Epidermal melanocyte (primary cell): ENCODE data around the gene BCAS3.
"Not testable (repeated sequence)": the region's sequence is repeated elsewhere in the genome, so short reads cannot be mapped to it uniquely, and the experiment has no call there.

Experiments used
- DNase-seq: peaks from one replicate; pipeline ENCODE4 v3.0.0; 2011; ENCODE audit warnings: low spot score; ENCODE audit not compliant: insufficient read length

BCAS3 gene

GRCh38 chr17:60864708-60865005 lies 187.0 kb downstream of the BCAS3 start:
- no peak for DNase-seq

DNA sequence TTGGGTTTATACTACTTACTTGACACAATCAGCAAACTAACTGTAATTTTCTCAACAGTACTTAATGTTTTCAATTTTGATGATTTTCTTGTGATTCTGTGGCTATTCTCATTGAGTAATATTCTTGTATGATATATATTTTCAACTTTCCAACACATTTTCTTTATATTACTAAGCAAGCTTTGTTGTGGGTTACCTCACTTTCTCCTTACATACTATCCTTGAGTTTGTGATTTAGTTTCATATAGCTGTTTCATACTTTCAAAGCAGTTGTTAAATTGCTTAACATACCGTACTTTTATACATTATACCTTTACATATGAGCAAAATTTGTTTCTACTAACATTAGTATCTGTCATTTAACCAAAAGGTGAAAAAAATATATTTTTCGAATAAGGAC lies 197.1 kb downstream of the BCAS3 start:
- no peak for DNase-seq

DNA sequence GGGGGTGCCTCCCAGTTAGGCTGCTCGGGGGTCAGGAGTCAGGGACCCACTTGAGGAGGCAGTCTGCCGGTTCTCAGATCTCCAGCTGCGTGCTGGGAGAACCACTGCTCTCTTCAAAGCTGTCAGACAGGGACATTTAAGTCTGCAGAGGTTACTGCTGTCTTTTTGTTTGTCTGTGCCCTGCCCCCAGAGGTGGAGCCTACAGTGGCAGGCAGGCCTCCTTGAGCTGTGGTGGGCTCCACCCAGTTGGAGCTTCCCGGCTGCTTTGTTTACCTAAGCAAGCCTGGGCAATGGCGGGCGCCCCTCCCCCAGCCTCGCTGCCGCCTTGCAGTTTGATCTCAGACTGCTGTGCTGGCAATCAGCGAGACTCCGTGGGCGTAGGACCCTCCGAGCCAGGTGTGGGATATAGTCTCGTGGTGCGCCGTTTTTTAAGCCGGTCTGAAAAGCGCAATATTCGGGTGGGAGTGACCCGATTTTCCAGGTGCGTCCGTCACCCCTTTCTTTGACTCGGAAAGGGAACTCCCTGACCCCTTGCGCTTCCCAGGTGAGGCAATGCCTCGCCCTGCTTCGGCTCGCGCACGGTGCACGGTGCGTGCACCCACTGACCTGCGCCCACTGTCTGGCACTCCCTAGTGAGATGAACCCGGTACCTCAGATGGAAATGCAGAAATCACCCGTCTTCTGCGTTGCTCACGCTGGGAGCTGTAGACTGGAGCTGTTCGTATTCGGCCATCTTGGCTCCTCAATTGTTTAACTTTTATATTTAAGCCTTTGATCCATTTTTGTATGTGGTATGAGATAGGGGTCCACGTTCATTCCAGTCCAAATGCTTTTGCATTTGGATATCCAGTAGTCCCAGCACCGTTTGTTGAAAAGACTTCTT lies 209.3 kb downstream of the BCAS3 start:
- not testable (repeated sequence) for DNase-seq

DNA sequence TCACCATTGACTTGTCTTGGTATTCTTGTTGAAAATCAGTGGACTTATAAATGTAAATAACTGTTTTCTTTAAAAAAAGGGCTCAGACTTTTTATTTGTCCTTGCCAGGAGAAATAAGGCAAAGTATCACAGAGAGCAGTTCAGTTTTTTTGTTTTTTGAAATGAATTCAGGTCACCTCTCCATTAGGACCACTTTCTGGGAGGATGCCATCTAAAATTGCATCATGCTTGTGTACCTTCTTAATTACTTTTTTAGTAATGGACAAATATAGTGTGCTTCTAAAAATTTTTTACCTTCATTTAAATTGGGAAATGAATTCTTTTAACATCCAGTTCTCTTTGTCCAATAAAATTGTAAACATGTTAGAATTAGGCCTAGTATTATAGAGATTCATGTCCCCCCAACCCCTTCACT lies 210.0 kb downstream of the BCAS3 start:
- no peak for DNase-seq

GRCh38 chr17:60888812-60889709 lies 211.4 kb downstream of the BCAS3 start:
- no peak for DNase-seq

DNA sequence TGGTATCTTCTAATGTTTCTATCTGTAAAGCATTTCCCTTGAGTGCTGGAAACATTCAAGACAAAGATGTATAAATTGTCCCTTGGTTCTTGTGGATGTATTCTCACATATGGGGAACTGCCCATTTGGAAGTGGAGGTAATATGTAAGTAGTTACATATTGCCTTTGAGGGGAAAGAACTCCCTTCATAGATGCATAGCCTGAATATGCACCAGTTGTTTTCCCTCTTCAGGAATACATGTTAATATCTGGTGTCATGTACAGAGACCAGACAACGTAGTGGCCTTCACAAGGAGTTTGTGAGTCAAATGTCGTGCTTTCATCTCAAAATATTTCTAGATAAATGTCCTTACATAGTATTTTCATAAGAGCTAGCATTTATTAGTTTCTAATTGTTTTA lies 213.5 kb downstream of the BCAS3 start:
- DNase-seq: no peak

DNA sequence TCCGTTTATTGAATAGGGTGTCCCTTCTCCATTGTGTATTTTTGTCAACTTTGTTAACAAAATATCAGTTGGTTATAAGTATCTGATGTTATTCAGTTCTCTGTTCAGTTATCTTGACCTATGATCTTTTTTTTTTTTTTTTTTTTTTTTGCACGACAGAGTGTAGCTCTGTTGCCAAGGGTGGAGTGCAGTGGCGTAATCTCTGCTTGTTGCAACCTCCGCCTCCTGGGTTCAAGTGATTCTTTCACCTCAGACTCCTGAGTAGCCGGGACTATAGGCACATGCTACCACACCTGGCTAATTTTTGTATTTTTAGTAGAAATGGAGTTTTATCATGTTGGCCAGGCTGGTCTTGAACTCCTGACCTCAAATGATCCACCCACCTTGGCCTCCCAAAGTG lies 215.8 kb downstream of the BCAS3 start:
- no peak for DNase-seq

GRCh38 chr17:60896996-60897395 lies 219.3 kb downstream of the BCAS3 start:
- no peak for DNase-seq

GRCh38 chr17:60899115-60899514 lies 221.5 kb downstream of the BCAS3 start:
- no peak for DNase-seq

GRCh38 chr17:60900688-60901087 lies 223.0 kb downstream of the BCAS3 start:
- DNase-seq: no peak

DNA sequence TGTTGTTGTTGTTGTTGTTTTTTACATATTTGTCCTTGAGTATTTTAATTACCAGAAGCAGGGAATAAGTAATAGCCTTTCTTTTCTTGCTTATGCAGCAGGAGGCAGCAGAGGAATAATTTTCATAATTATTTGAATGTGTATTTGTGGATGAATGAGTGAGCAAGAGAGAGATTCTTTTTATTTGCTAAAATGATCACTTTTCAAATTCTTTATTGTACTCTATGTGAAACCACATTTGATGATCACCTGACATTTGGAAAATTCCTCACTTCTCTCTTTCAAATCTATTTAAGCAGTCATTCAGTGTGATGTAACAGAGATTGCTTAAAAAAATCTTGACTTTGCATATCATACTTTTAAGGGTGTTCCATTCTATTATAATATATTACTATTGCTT lies 223.6 kb downstream of the BCAS3 start:
- no peak for DNase-seq

DNA sequence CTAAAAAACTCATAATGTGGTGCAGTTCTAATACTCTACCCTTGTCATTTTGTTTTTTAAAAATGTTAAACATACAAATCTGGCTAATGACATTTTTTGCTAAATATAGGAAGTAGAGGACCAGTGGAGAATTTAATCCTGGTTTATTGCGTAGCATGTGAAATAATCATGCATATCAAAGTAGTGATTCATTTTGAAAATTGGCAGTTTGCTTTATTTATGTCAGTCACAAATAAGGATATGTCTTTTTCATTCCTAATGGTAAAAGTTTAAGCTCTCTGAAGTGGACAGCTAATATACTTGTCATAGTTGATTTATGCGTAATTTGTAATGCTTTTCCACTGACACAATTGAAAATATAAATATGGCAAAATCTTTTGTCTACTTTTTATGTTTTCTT lies 224.2 kb downstream of the BCAS3 start:
- peak; percentile 24 for DNase-seq

GRCh38 chr17:60902399-60902798 lies 224.7 kb downstream of the BCAS3 start:
- DNase-seq: no peak

DNA sequence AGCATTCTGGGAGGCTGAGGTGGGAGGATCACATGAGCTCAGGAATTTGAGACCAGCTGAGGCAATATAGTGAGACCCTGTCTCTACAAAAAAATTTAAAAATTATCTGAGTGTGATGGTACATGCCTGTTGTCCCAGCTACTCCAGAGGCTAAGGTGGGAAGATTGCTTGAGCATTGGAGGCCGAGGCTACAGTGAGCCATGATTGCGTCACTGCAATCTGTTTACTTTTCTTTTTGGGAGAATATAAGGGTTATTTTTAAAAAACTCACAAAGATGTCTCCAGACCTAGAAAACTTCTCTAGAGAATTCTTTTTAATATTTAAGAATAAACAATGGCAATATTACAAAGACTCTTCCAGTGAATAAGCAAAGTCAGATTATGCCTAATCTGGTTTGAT lies 226.9 kb downstream of the BCAS3 start:
- DNase-seq: no peak

DNA sequence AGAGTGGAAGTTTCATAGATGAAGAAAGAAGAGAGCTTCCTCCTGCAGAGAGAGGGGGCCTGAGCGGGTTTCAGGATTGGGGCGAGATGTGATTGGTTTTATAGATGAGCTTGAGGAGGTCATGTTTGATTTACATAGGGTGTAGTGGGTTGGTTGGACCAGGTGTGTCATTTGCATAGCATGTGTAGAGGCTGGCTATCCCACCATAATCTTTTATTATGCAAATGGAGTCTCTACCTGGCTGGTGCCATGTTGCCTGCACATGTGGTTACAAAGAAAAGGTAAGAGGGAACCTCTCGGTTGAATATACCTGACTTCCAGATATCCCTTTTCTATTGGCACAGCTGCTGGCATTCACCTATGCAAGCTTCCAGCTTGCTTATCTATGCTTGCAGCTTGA lies 228.1 kb downstream of the BCAS3 start:
- no peak for DNase-seq

DNA sequence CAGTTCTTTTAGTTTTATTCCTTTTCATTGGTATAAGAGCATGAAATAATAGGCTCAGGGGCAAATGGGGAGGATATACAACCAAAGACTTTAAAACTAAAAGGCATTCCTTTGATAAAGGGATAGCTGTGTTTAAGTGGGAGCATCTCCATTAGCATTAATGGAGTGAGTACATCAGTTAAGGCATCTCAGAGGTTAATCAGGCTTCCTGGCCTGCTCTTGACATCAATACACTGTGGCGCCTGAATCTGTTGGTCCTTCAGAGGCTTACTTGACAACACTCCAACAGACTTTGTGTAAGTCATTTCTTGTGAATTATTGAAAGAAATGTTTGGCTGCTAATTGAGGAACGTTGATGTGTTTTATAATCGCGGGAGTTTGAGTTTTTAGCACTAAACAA lies 230.7 kb downstream of the BCAS3 start:
- DNase-seq: no peak

GRCh38 chr17:60909405-60909804 lies 231.8 kb downstream of the BCAS3 start:
- DNase-seq: no peak

- DNase-seq: no peak
These were observed 232.8 kb downstream of the BCAS3 start for GRCh38 chr17:60910415-60910814.

DNA sequence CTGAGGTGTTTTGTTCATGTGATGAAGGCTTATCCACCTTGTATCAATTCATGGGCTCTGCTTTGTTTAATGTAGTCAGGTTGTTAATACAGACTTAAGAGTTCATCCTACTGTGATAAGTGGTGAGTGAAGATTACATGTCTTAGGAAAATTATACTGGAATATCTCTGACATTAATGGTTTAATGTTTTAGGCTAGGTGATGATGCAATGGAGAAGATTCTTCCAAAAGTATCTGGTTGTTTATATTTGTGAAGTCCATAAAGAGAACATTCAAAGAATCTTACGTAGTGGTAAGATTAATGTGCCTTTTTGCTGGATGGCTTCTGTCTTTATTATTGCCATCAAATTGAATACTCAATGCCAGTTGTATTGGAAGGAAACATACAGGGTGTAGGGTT lies 236.4 kb downstream of the BCAS3 start:
- no peak for DNase-seq

DNA sequence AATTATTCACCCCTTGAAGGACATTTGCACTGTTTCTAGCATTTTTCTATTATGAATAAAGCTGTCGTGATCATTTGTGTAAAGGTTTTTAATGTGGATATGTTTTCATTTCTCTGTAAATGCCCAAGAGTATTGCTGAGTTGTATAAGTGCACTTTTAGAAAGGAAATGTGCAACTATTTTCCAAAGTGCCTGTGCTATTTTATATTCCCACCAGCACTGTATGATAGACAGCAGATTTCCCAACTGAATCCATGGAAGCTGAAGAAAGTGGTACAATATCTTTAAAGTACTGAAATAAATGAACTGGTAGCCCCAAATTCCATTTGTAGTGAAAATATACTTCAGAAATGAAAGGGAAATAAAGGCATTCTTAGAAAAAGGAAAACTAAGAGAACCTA lies 238.4 kb downstream of the BCAS3 start:
- DNase-seq: no peak

DNA sequence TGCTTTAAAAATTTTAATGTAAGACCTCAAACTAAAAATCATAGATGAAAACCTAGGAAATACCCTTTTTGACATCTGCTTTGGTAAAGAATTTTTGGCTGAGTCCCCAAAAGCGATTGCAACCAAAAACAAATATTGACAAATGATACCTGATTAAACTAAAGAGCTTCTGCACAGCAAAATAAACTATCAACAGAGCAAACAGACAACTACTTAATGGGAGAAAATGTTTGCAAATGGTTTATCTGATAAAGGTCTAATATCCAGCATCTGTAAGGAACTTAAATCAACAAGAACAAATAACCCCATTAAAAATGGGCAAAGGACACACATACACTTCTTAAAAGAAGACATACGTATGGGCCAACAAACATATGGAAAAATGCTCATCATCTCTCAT lies 242.5 kb downstream of the BCAS3 start:
- DNase-seq: no peak

DNA sequence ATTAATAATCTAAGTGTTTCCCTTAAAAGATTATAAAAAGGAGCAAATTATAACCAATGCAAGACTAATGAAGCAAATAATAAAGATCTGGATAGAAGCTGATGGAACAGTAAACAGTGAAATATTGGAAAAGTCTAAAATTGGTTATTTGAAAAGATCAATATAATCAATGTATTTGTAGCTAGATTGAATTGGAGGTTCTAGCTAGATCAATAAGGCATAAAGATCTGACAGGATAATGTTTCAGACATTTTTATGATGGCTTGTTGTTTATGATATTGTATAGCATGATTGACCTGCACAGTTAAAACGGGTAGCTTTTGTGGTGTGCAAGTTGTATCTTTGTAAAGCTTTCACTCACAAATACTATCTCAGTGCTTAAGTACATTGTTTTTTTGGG lies 245.3 kb downstream of the BCAS3 start:
- no peak for DNase-seq
